Measurements from ENCODE around the gene LDLRAD3. TPM values are rescaled to one million over a fixed set of nuclear protein-coding genes. Genes with fewer than 3 reads are reported as not detected.
A peak's percentile ranks its signal among the peaks of the same experiment; 100 is the strongest.

LDLRAD3 gene
- total RNA-seq, 1 donor from 2014 or later = 7.2 TPM

GRCh38 chr11:36105743-36106581 lies 162.1 kb downstream of the LDLRAD3 start:
- no peak for ATAC-seq

DNA sequence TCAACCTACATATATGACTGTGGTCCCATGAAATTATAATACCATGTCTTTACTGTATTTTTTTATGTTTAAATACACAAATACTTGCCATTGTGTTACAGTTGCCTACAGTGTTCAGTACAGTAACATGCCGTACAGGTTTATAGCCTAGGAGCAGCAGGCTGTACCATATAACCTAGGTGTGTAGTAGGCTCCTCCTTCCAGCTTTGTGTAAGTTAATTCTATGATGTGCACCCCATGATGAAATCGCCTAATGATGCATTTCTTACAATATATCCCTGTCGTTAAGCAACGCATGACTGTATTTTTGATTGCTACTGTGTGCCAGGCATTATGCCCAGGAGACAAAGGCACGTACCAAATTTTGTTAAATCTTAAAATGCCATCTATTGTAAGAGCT lies 163.7 kb downstream of the LDLRAD3 start:
- ATAC-seq = peak; percentile 65

GRCh38 chr11:36108881-36109589 lies 165.2 kb downstream of the LDLRAD3 start:
- no peak for ATAC-seq

DNA sequence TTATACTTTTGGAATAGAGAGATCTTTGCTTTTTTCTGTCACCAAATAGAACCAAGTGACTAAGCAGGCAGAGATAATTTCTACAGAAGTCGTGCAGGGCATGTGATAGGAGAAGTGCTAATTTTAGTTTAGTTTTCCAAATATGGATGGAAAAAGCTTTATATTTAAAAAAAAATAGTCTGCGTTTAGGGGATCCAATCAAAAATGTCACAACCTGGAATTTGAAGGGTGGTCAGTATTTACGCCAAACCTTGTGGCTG lies 165.7 kb downstream of the LDLRAD3 start:
- no peak for ATAC-seq

DNA sequence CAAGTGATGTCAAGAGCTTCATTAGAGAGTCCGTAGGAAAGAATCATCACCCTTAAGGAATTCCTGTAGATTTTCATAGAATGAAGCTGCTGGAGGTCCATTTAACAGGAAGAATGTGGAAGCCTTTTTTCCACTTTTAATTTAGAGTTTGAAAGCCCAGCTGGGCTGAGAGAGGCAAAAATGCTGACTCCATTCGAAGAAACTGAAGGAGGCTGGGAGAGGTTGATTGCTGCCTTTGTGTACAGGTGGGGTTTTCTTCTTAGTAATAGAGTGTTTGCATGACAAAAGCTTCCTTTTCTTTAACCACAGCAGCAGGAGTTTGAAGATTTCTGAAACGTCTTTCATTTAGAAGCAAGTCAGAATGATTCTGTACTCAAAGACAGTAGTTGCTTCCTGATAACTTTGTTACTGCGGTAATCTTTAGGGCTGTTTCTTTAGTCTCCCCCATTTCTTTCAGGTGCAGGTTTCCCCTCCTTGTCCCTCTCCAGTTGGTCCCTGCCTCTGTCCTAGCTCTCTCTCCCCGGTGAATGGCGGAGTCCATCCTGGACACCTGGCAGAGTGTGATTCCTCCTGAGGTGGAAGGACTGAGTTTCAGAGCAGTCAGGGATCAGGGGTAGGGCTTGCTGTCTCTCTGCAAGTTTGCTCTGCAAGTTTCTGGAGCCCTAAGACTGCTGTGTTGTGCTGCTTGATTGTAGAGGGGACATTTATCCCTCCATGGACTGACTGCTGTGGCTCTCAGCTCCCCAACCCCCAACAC lies 166.2 kb downstream of the LDLRAD3 start:
- no peak for ATAC-seq

DNA sequence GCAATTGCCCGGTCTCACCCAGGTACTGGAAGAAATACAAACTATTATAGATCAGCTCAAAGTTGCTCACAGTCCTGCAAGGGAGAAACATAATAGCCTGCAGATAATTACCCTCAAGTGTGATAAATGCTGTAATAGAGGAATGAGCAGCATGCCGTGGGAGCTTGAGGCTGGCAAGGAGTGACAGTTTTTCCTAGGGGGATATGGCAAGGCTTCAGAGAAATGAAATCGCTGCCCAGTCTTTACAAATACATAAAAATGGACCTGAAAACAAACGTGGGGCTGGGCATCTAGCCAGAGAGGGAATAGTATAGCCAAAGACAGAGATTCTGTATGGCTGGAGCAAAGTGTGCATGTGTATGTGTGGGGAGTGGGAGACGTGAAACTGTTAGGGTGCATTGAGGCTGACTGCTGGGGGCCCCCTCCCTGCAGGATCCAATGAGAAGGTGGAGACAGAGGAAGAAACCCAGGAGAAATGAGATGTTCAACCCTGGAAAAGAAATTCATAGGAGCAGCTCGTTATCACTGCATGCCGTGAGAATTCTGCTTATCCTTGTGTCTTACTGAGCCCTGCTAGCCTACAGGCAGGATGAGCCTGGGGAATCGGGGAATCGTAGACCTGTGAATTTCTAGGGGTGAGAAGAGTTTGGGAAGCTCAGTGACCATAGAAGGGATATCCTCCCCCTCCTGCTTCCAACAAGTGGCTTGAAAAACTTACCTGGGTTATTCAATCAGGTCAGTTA lies 167.0 kb downstream of the LDLRAD3 start:
- no peak for ATAC-seq

GRCh38 chr11:36114095-36114494 lies 170.2 kb downstream of the LDLRAD3 start:
- no peak for ATAC-seq

GRCh38 chr11:36115378-36115801 lies 171.5 kb downstream of the LDLRAD3 start:
- ATAC-seq = no peak

DNA sequence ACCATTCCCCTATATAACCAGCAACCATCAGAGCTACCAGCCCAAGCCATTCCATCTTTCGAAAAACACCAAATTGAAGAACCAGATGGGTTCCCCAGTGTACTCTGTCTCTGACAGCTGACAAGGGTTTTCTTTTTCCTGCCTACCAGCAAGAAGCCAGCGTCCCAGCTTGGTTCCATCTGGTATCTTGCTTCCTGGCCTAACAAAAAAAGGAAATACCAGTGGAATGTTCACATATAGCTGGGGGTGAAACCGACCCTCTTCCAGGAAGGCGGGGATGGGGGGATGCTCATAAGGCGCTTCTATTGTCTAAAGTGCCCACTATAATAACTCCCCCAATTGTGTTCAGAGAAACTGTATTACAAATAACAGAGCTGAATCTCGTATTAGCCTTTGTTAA lies 172.3 kb downstream of the LDLRAD3 start:
- no peak for ATAC-seq

- no peak for ATAC-seq
Observed at GRCh38 chr11:36118084-36118483, 174.2 kb downstream of the LDLRAD3 start.

DNA sequence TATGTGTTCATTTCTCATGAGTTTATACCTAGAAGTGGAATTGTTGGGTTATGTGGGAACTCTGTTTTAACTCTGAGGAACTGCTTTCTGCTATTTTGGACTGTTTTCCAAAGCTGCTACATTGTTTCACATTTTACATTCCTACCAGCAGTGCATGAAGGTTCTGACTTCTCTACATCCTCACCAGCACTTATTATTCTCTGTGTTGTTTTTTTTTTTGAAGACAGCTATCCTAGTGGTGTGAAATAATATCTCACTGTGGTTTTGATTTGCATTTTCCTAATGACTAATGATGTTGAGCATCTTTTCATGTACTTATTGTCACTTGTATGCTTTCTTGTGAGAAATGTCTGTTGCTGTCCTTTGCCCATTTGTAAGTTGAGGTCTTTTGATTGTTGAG lies 175.4 kb downstream of the LDLRAD3 start:
- no peak for ATAC-seq

GRCh38 chr11:36121054-36121453 lies 177.2 kb downstream of the LDLRAD3 start:
- no peak for ATAC-seq

GRCh38 chr11:36122671-36123070 lies 178.8 kb downstream of the LDLRAD3 start:
- ATAC-seq = no peak

GRCh38 chr11:36123336-36124101 lies 179.7 kb downstream of the LDLRAD3 start:
- ATAC-seq = no peak

GRCh38 chr11:36126678-36127077 lies 182.8 kb downstream of the LDLRAD3 start:
- no peak for ATAC-seq

- ATAC-seq = no peak
Observed at GRCh38 chr11:36127550-36127949, 183.7 kb downstream of the LDLRAD3 start.

GRCh38 chr11:36129955-36130354 lies 186.1 kb downstream of the LDLRAD3 start:
- no peak for ATAC-seq

DNA sequence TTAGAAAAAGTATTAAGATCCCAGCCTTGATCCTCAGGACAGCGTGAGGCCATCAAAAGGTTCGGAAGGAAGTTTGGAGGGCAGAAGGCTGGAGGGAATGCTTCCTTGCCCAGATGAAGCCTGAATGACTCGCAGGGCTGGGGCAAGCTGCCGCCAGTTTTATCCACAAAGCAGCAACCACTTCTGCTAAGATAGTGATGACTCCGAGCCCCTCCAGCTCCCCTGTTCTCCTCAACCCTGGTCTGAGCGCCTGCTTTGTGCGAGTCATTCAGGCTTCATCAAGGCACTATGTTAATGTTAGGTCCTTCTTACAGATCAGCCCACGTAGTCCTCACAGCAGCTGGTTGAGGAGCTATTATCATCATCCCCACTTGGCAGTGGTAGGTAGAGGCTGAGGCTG lies 186.5 kb downstream of the LDLRAD3 start:
- no peak for ATAC-seq

GRCh38 chr11:36131721-36132397 lies 188.0 kb downstream of the LDLRAD3 start:
- ATAC-seq = peak; percentile 44

- ATAC-seq = no peak
Observed at GRCh38 chr11:36132940-36133339, 189.1 kb downstream of the LDLRAD3 start.

DNA sequence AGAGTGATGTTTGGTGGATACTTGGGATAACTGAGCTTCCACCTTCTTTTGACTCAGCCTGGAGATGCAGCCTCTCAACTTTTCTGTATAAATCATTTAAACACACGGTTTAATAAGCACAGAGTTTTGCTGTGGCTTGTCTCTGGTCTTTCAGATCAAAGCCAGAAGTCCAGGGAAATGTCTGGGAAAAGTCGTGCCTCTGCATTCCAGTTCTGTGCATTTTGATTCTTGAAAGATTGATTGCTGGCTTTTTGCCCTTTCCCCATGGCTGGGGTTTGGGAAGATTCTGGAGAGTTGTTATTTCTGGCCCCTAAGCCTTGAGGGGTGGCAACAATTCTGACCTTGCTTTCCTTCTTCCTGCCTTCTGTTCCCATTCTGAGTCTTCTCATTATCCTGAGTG lies 191.2 kb downstream of the LDLRAD3 start:
- no peak for ATAC-seq

Data from esophagus mucosa (tissue), 1 donor.